Nucleus accumbens (tissue), 56 donors: ENCODE data around the gene AQP10.
"Not testable (repeated sequence)": the region's sequence is repeated elsewhere in the genome, so short reads cannot be mapped to it uniquely, and the experiment has no call there.

ENCODE experiments used
- DNase-seq, 56 donors: peaks; one replicate each; lab custom pipeline; 2025; lab: John Stamatoyannopoulos, UW

AQP10 gene

GRCh38 chr1:154373777-154374357 lies 53.0 kb downstream of the AQP10 start:
- DNase-seq, result not testable (repeated sequence)
